HS-5 (cell line): ENCODE results near the gene MOBP.

Source experiments
- DNase-seq: peaks from one replicate; pipeline ENCODE4 v3.0.0-alpha.2; 2012; ENCODE audit warnings: low read depth

Gene MOBP

GRCh38 chr3:39499651-39500273, 32.3 kb downstream of the MOBP start:
- no peak for DNase-seq

GRCh38 chr3:39501059-39501458, 33.6 kb downstream of the MOBP start:
- no peak for DNase-seq

DNA sequence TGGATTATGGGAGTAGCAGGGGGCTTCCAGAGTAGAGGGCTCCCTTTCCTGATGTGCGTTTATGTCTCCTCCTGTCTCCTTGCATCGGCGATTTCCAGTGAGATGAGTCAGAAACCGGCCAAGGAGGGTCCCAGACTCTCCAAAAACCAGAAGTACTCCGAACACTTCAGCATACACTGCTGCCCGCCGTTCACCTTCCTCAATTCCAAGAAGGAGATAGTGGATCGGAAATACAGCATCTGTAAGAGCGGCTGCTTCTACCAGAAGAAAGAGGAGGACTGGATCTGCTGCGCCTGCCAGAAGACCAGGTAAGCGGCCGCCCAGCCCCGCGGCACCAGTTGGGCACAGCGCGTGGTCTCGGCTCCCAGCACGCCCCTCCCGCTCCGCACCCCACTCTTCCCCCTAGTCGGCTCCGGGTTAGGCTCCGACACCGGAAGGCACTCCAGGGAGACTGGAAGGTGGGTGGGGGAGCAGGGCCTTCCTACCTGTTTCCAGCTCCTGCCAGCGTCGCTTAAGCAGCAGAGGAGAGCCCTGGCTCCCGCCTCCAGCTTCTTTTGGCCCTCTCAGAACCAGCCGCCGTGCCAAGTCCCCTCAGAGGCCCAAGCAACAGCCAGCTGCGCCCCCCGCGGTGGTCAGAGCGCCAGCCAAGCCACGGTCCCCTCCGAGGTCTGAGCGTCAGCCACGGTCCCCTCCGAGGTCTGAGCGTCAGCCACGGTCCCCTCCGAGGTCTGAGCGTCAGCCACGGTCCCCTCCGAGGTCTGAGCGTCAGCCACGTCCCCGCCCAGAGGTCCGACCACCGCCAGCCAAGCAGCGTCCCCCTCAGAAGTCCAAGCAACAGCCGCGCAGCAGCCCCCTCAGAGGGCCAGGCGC, 34.7 kb downstream of the MOBP start:
- no peak for DNase-seq

DNA sequence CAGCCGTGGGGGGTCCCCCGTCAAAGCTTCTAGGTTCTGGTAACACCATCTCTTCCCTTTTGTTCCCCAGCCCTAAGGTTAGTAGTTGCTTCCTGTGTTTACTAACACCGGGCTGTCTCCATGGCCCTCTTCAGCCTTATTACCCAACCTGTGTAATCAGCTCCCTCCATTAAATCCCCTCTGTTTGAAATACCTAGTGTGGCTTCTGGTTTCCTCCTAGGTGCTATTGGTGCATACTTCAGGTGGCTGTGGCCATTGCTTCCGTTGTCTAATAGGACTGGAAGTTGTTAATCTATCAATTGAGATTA, 35.3 kb downstream of the MOBP start:
- no peak for DNase-seq

DNA sequence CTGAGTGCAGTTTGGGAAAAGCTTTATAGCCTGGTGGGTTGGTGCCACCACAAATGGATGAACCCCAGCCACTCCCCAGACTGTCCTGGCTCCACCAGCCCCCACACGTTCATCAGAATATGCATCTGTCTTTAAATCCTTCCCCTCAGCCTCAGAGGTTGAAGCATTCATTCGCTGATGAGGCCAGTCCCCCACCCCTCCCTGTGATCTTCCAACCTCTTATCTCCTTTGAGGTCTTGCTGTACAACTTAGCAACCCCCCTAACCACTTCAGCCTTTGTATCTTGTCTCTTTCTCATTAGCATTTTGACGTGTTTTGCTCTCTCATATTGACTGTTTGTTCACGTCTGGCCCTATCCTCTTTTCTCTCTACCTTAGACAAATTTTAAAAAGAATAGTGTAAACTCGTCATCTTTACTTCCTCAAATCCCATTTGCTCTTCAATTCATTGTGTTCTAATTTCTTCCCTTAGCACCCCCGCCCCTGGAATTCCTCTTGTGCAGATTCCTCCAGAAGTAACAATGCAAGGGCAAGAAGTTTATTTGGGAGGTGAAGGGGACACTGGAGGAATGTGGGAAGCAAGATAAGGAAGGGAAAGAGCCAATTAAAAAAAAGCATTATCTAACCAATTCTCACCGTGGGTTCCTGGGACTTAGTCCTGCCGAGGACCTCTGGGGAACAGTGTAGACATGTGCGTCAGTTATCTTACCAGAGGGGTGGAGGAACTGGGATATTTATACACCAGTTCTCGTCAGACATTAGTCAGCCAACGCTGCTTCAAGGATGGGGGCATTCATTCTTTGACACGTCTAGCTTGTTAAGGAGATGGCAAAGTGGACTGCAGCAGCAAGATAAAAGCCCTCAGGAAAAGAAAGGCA, 38.6 kb downstream of the MOBP start:
- DNase-seq, result no peak

DNA sequence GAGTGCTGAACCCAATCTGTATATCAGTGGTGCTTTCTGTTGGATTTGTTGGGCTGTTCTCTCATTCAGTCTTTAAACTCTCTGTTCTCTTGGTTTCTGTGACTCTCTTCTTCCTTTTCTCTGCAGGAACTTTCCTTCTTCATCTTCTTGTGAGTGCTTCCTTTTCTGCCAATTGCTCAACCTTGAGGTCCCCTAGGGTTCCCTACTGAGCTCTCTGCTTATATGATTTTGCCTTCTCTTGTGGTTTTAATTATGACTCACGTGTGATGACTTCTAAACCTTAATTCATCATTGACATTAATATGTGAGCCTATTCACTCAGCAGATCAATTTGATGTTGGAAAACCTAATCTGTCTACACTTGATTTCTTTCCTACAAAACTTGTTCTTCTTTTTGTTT, 39.4 kb downstream of the MOBP start:
- no peak for DNase-seq

- DNase-seq, result no peak
These were observed 46.4 kb downstream of the MOBP start for GRCh38 chr3:39513791-39514369.

DNA sequence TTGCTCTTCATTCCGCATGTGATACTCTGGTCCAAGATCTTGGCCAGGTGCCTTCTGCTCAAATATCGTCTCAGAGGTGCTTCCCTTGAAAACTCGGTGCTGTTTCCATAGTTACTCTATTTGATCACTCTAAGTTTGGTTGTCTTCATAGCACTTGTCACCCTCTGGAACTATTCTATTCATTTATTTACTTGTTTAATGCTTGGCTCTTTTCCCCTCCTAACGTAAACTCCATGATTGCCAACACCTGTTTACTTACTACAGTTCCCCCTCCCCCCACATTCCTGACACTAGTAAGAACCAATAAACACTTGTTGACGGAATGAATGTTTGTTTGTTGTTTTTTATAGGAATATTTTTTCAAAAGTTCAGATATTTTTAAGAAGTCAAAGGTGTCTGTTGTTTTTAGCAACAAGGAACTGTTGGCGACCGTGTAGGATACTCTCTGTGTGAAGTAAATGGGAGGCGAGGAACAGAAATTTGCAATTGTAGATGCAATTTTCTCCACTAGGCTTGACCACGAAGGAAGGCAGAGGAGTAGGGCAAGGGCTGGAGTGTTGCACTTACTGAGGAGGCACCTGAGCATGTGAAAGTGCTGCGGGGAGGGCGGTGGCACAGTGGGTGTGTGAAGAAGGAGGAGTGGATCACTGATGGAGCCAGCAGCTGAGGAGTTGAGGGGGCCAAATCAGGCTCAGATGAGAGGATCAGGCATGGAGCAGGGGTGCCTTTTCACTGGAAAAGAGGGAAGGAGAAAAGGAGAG, 48.4 kb downstream of the MOBP start:
- DNase-seq, result no peak

DNA sequence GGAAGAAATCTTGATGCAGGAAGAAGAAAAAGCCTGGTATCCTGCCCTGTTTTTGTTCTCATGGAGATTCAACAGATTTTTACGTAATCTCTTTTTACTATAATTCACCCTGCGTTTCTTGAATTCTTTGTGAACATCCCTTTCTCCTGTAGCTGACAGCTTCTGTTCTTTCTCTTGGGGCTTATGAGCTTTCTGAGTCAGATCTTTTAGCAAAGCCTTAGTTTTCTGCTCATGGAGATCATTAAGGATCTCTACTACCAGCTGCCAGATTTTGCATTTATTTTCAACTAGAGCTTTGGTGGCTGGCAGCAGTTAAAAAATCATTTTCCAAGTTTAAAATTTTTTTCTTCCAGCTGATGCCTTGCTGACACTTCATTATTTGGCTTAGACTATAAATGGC, 51.6 kb downstream of the MOBP start:
- no peak for DNase-seq

GRCh38 chr3:39519554-39520288, 52.2 kb downstream of the MOBP start:
- DNase-seq, result no peak

GRCh38 chr3:39521456-39521855, 54.0 kb downstream of the MOBP start:
- DNase-seq, result no peak

GRCh38 chr3:39524107-39524506, 56.6 kb downstream of the MOBP start:
- DNase-seq, result no peak

DNA sequence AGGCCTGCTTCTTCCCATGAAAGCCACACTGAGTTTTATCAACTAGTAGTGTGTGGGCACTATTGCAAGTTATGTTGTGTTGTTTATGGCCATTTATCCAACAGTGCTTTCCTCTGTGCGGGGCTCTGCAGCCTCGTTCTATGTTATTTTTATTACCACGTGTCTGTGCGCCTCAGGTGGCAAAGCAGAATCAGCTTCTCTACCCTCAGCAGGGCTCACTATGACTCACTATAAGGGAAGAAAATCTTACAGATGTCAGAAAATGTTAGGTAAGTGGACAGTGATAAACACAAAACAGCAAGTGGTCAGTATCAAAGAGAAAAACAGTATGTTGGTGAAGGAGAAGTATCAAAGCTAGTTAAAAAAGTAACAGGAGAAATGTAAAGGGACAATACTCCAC, 61.4 kb downstream of the MOBP start:
- DNase-seq, result no peak

DNA sequence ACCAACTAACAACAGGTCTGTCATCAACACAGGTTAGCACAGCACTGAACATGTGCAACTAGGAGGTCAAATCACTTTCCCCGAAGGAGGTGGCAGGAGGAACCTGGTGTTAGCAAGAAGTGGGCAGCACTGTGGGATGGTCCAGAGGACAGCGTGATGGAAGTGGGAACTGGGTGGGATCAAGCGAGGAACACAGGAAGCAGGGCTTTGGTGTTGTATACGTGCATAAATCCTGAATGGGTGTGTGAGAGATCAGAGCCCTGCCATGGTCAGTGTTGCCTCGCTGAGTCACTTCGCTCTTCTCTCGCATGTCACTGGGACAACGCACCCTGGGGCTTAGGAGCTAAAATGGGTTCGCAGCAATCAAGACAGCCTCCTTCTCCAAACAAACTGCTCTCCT, 62.1 kb downstream of the MOBP start:
- DNase-seq, result no peak

DNA sequence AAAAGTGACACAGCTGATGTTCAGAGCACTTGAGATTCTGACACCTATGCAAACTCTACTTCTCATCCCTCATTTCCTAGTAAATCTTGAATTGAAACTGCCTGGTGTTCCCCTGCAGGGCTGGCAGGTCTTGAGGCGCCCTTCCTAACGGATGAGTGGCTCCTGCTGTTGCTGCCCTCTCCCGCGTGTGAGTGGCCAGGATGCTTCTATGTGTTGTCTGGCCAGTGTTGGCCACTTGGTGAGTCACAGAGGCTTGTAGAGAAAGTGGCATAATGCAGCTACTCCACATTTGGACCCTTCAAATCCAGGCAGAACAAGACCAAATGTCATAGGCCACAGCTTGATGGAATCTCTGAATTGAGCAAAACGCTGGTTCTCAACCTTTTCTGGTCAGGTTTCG, 63.6 kb downstream of the MOBP start:
- DNase-seq, result no peak

DNA sequence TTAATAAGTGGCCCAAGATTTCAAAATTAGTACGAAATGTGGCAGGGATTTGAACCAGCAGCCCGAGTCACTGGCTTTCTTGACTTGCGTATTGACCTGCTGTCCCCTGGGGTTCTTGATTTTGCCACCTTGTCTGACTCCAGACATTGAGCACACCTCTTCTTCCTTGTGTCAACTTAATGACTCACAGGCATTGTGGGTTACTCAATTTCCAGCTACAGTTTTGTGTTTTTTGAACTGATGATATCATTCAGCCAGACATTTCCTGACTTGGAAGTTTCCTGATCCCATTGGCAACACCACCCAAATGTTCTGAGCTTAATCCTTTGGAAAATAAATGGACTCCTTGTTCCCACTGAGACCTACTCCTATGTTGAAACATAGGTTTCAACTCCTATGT, 64.2 kb downstream of the MOBP start:
- peak; percentile 59 for DNase-seq

DNA sequence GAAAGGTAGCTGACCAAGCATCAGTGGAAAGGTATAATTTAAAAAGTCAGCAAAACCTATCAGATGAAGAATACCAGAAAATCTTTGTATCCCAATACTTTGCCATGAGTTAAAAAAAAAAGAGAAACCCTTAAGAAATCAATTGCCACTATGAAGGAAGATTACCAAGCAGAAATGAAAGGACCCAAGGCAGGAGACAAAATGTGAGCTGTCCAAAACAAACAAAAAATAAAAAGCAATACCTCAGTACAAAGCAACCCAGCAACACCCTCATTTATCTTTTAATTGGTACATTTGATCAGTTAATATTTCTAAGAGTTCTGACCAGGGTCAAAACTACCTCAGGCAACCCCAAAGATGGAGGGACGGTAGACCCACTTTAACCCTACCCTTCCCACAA, 65.3 kb downstream of the MOBP start:
- DNase-seq, result no peak

DNA sequence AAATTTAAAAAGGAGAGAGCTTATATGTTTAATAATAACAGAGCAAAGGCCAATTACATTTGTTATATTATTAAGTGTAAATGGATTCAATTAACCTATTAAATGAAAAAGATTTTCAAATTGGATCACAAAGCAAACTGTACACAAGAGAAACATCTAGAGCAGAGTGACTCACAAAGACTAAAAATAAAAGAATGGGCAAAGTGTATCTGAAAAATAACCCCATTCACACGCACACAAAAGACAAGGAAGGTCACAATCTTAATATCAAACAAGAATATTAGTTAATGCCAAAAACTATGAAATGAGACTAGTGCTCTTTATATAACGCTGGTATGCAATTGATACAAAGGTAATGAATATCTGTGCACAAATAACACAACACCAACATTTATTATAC, 65.7 kb downstream of the MOBP start:
- no peak for DNase-seq

- DNase-seq, result no peak
These were observed 72.9 kb downstream of the MOBP start for GRCh38 chr3:39540162-39540921.

DNA sequence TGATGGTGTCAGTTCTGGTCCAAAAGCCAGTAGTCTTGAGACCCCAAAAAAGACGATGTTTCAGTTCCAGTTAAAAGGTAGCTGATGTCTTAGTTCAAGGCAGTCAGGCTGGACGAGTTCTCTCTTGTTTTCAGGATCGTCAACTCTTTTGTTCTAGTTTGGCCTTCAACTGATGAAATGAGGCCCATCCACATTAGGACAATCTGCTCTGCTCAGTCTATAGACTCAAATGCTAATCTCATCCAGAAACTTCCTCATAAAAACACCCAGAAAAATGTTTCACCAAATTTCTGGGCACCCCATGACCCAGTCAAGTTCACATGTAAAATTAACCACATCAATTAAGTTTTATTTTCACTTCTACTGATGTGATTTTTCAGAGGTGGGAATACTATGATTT, 74.0 kb downstream of the MOBP start:
- DNase-seq, result no peak
